Right atrium auricular region (tissue), 2 donors: Measurements from ENCODE around the gene CBARP. TPM values are rescaled to one million over a fixed set of nuclear protein-coding genes. Genes with fewer than 3 reads are reported as not detected.

Experiments
- DNase-seq: peaks from one replicate; pipeline ENCODE4 v3.0.0-alpha.2; 2019; ENCODE audit warnings: low spot score
- H3K27ac ChIP-seq, 2 donors: fragments of 200-600 bp; sonication (generic); 1 replicate in 1 of 2; 2 replicates in 1 of 2; pipeline ENCODE4 v1.5.1; 2016 to 2019
- H3K27me3 ChIP-seq, 2 donors: fragments of 200-600 bp; sonication (generic); one replicate each; pipeline versions ENCODE4 v1.5.1 to v1.6.0; 2017 to 2019
- H3K36me3 ChIP-seq: fragments of 200-600 bp; sonication (generic); one replicate; pipeline ENCODE4 v1.5.1; 2016
- H3K4me1 ChIP-seq, 2 donors: fragments of 200-600 bp; sonication (generic); one replicate each; pipeline versions ENCODE4 v1.5.1 to v1.6.0; 2017 to 2019
- H3K4me3 ChIP-seq, 2 donors: fragments of 200-600 bp; sonication (generic); 1 replicate in 1 of 2; 2 replicates in 1 of 2; pipeline ENCODE4 v1.5.1; 2017 to 2019; ENCODE audit warnings: mild to moderate bottlenecking in 1 of 2, moderate library complexity in 1 of 2
- H3K9me3 ChIP-seq, 2 donors: fragments of 200-600 bp; sonication (generic); one replicate each; pipeline ENCODE4 v1.5.1; 2019
- CTCF ChIP-seq, 2 donors: fragments of 200-600 bp; sonication (generic); IDR thresholded peaks; one replicate each; pipeline ENCODE4 v1.5.1; 2019; ENCODE audit warnings: antibody characterized with exemption in 2 of 2
- total RNA-seq, 2 donors: library from RNA; depleted of rRNA; stranded (reverse); fragments of >200 nt; gene quantifications; one replicate each; pipeline ENCODE4 v1.1.0, GENCODE V29; 2016

Gene CBARP
- total RNA-seq, 2 donors from 2014 or later: 2.4 to 2.6 TPM

DNA sequence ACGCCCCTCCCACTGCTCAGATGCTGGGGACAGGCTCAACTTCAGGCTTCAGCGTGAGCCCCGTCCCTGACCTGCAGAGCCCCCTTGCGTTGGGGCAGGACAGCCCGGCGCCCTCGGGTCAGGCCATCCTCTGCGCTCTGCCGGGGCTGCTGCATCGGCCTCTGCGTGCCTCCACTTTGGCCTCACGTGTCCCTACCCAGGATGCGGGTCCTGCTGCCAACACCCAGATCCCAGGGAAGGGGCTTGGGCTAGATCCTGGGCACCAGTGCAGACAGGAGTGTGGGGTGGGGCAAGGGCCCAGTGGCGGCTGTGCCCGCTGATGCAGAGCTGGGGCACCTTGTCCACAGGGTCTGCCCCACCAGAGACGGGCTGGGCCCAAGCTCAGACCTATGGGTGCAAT, 13.0 kb downstream of the CBARP start:
- Histone ChIP-seq H3K36me3 (peaks cover 62% of the 10 kb centered on the region), H3K27me3 (no peaks in the 10 kb centered on the region)
- no peak for DNase-seq

GRCh38 chr19:1224047-1224825, 13.6 kb downstream of the CBARP start:
- Histone ChIP-seq H3K27ac (no peak overlapping the region), H3K9me3 (no peaks in the 10 kb centered on the region), H3K27me3 (no peaks in the 10 kb centered on the region), H3K36me3 (peaks cover 62% of the 10 kb centered on the region), H3K4me3 (no peak overlapping the region), H3K4me1 (peaks cover 0 to 33% of the 10 kb centered on the region in 2 donors)
- no peak for TF ChIP-seq CTCF (IDR thresholded peaks at IDR 0.05)
- no peak for DNase-seq

More for the DNA sequence above, 13.0 kb downstream of the CBARP start:
- Histone ChIP-seq H3K4me1 (peaks cover 0 to 31% of the 10 kb centered on the region in 2 donors), H3K4me3 (no peak overlapping the region), H3K9me3 (no peaks in the 10 kb centered on the region), H3K27ac (no peak overlapping the region)
- TF ChIP-seq CTCF (IDR thresholded peaks at IDR 0.05): no peak

GRCh38 chr19:1223018-1223855, 14.6 kb downstream of the CBARP start:
- Histone ChIP-seq H3K4me3 (no peak overlapping the region), H3K9me3 (no peaks in the 10 kb centered on the region), H3K4me1 (peaks cover 0 to 43% of the 10 kb centered on the region in 2 donors), H3K36me3 (peaks cover 61% of the 10 kb centered on the region), H3K27ac (no peak overlapping the region), H3K27me3 (no peaks in the 10 kb centered on the region)
- no peak for DNase-seq
- peak in 1 of 2 donors; percentile 48 for TF ChIP-seq CTCF (IDR thresholded peaks at IDR 0.05)

DNA sequence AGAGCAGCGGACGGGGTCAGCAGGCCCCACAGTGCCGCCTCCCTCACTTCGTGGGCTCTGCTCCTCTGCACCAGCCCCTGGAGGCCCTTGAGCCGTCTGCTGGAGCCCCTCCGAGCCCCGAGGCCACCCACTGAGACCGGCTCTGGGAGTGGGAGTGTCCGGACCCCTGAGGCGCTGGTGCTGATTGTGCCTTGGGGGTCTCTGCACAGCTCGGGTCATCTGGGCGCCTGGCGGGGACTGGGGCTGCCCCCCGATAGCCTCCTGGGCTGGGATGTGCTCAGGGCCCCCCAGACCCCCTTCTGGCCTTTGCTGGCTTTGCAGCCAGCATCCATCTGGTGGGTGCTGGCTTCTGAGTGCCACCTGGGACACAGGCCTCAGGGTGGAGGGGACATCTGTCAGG, 15.4 kb downstream of the CBARP start:
- no peak for TF ChIP-seq CTCF (IDR thresholded peaks at IDR 0.05)
- H3K27me3 ChIP-seq: no peaks in the 10 kb centered on the region
- no peak for DNase-seq
- H3K4me1 ChIP-seq: peaks cover 0 to 51% of the 10 kb centered on the region in 2 donors
- H3K27ac ChIP-seq: peak overlapping the region; percentile 57 to 91
- no peak overlapping the region for H3K4me3 ChIP-seq
- H3K36me3 ChIP-seq: peaks cover 53% of the 10 kb centered on the region
- no peaks in the 10 kb centered on the region for H3K9me3 ChIP-seq

GRCh38 chr19:1221904-1222255, 15.9 kb downstream of the CBARP start:
- Histone ChIP-seq H3K9me3 (no peaks in the 10 kb centered on the region), H3K4me1 (peaks cover 0 to 56% of the 10 kb centered on the region in 2 donors), H3K27me3 (no peaks in the 10 kb centered on the region), H3K27ac (peak overlapping the region; percentile 57 to 91), H3K4me3 (no peak overlapping the region), H3K36me3 (peaks cover 47% of the 10 kb centered on the region)
- no peak for TF ChIP-seq CTCF (IDR thresholded peaks at IDR 0.05)
- no peak for DNase-seq
